Lung (tissue), 12 donors: ENCODE measurements around the gene PKHD1. TPM values are rescaled to one million over a fixed set of nuclear protein-coding genes. Genes with fewer than 3 reads are reported as not detected.

ENCODE experiments used
- ATAC-seq: fragments of 200-7000 bp; cut with Tn5 transposase; one replicate; pipeline ENCODE4 v1.9.1; 2020; ENCODE audit warnings: moderate number of reproducible peaks; ENCODE audit not compliant: insufficient read depth, low FRiP score
- DNase-seq, 3 donors: peaks; one replicate each; pipeline ENCODE4 v3.0.0-alpha.2; 2013 to 2017
- H3K27ac ChIP-seq, 2 donors: one replicate each; pipeline ENCODE4 v1.5.1; 2013; ENCODE audit warnings: mild to moderate bottlenecking in 2 of 2, moderate library complexity in 2 of 2, control low read depth in 1 of 2, inconsistent platforms in 1 of 2, low read depth in 1 of 2, low read length in 1 of 2
- H3K27me3 ChIP-seq, 3 donors: one replicate each; pipeline ENCODE4 v1.5.1; 2013; ENCODE audit warnings: low read length in 2 of 3; ENCODE audit not compliant: control insufficient read depth in 3 of 3, insufficient read depth in 3 of 3
- H3K36me3 ChIP-seq, 4 donors: one replicate each; pipeline ENCODE4 v1.5.1; 2013; ENCODE audit warnings: low read length in 4 of 4, mild to moderate bottlenecking in 1 of 4, moderate library complexity in 1 of 4; ENCODE audit not compliant: control insufficient read depth in 4 of 4, insufficient read depth in 4 of 4
- H3K4me1 ChIP-seq, 5 donors: one replicate each; pipeline ENCODE4 v1.5.1; 2013; ENCODE audit warnings: low read length in 5 of 5, mild to moderate bottlenecking in 2 of 5, moderate library complexity in 1 of 5; ENCODE audit not compliant: control insufficient read depth in 5 of 5, insufficient read depth in 5 of 5
- H3K4me3 ChIP-seq: one replicate; pipeline ENCODE4 v1.5.1; 2013; ENCODE audit warnings: mild to moderate bottlenecking, control low read depth, moderate library complexity
- H3K9ac ChIP-seq, 2 donors: one replicate each; pipeline ENCODE4 v1.5.1; 2013; ENCODE audit warnings: low read length in 2 of 2, control low read depth in 1 of 2; ENCODE audit not compliant: insufficient read depth in 1 of 2
- H3K9me3 ChIP-seq, 4 donors: one replicate each; pipeline ENCODE4 v1.5.1; 2013; ENCODE audit warnings: low read length in 3 of 4, mild to moderate bottlenecking in 1 of 4, moderate library complexity in 1 of 4; ENCODE audit not compliant: control insufficient read depth in 4 of 4, insufficient read depth in 3 of 4
- WGBS, 2 donors: extraction: QIAGEN DNeasy Blood & Tissue Kit; methylation state at CpG; one replicate each; pipeline ENCODE4 v1.1.7; 2013; 5-methylcytosine and 5-hydroxymethylcytosine counted together
- polyA plus RNA-seq, 2 donors: library from polyadenylated mRNA; stranded (reverse); fragments of 200-250 nt; gene quantifications; one replicate each; pipeline ENCODE4 v1.2.1, GENCODE V29; 2013
- total RNA-seq, 2 donors: library from RNA; depleted of rRNA in 1 of 2; stranded (reverse); fragments of >200 nt in 1 of 2; gene quantifications; one replicate each; pipeline ENCODE4 v1.2.1, GENCODE V29; 2014 to 2021
- TF ChIP-seq, protein P1 (sequence below): IDR thresholded peaks from 2 replicates; pipeline ENCODE4 v1.5.1; 2012; ENCODE audit warnings: mild to moderate bottlenecking; ENCODE audit errors: control extremely low read depth, extremely low read depth
- donor health status: control.
- donor health status: control.
- donor health status: Bipolar disorder and iron deficiency.
- donor health status: healthy.
- donor health status: DM: yes; HTN: yes; CAD: no.

The PKHD1 gene
- total and polyA plus RNA-seq, 4 donors: 0.01 to 6.1 (median 0.09) TPM

DNA sequence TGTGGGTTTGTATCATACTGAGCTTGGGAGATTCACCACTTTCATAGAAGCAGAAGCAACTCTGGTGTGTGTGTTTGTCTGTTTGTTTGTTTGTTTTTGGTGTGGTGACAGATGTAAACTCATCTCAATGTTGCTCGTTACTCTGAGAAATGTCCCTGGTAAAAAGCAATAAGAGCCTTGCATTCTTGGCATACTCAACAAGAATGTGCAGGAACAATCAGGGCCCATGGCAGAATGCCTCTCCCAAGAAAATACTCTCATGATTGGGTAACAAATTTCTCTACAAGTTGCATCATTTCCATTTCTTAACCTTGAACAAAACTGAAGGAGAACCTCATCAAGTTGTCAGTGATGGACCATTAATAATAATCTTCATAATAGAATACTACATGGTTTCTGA, 43.0 kb upstream of the PKHD1 start:
- DNase-seq: no peak
- no peak overlapping the region for H3K4me3 ChIP-seq
- WGBS, 2 donors: 43 to 87% methylated on average over 1 of the region's 1 CpG
- no peak overlapping the region for H3K27ac ChIP-seq
- no peaks in the 10 kb centered on the region for H3K4me1 ChIP-seq
- no peaks in the 10 kb centered on the region for H3K27me3 ChIP-seq
- TF ChIP-seq, protein P1, sequence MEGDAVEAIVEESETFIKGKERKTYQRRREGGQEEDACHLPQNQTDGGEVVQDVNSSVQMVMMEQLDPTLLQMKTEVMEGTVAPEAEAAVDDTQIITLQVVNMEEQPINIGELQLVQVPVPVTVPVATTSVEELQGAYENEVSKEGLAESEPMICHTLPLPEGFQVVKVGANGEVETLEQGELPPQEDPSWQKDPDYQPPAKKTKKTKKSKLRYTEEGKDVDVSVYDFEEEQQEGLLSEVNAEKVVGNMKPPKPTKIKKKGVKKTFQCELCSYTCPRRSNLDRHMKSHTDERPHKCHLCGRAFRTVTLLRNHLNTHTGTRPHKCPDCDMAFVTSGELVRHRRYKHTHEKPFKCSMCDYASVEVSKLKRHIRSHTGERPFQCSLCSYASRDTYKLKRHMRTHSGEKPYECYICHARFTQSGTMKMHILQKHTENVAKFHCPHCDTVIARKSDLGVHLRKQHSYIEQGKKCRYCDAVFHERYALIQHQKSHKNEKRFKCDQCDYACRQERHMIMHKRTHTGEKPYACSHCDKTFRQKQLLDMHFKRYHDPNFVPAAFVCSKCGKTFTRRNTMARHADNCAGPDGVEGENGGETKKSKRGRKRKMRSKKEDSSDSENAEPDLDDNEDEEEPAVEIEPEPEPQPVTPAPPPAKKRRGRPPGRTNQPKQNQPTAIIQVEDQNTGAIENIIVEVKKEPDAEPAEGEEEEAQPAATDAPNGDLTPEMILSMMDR: no peak
- no peak overlapping the region for H3K9ac ChIP-seq
- no peaks in the 10 kb centered on the region for H3K9me3 ChIP-seq
- ATAC-seq: no peak
- H3K36me3 ChIP-seq: no peaks in the 10 kb centered on the region

DNA sequence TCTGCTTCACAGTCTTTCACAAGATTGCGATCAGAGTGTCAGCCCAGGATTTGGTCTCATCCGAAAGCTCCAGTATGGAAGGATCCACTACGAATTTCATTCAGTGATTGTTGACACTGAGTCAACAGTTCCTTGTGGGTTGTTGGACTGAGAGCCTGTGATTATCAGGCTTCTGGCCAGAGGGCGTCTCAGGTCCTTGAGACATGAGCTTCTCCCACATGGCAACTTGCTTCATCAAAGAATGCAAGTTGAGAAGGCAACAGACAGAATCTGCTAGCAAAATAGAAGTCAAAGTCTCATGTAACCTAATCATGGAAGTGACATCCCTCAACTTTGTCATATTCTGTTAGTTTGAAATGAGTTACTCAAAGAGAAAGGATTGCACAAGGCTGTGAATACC, 40.5 kb upstream of the PKHD1 start:
- WGBS, 2 donors: 72 to 79% methylated on average over 4 of the region's 4 CpGs
- H3K27ac ChIP-seq: no peak overlapping the region
- H3K27me3 ChIP-seq: no peaks in the 10 kb centered on the region
- H3K4me3 ChIP-seq: no peak overlapping the region
- no peaks in the 10 kb centered on the region for H3K36me3 ChIP-seq
- no peak for DNase-seq
- no peak for ATAC-seq
- H3K9ac ChIP-seq: no peak overlapping the region
- no peaks in the 10 kb centered on the region for H3K4me1 ChIP-seq
- TF ChIP-seq, protein P1: no peak
- no peaks in the 10 kb centered on the region for H3K9me3 ChIP-seq

DNA sequence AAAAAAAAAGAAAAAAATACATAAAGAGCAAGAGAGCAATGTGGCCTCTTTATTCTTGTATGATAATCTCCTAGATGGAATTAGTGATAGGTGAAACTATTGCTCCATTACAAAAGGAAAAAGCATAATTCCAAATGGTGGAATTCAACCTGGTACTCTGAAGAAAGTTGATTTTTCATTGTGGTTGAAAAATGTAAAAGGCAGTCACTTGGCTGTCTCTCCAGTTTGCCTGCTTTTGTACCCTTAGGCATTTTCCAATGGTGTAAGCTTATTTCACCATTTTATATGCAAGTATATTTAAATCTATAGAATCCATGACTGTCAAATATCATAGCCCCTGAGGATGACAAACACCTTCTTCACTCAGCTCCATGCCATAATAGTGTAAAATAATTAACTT, 38.8 kb upstream of the PKHD1 start:
- no peaks in the 10 kb centered on the region for H3K4me1 ChIP-seq
- no peak overlapping the region for H3K27ac ChIP-seq
- TF ChIP-seq, protein P1: no peak
- H3K27me3 ChIP-seq: no peaks in the 10 kb centered on the region
- no peak overlapping the region for H3K4me3 ChIP-seq
- no peaks in the 10 kb centered on the region for H3K36me3 ChIP-seq
- no peak for DNase-seq
- H3K9me3 ChIP-seq: no peaks in the 10 kb centered on the region
- ATAC-seq: no peak
- H3K9ac ChIP-seq: no peak overlapping the region

- H3K27me3 ChIP-seq: no peaks in the 10 kb centered on the region
- peak in 1 of 3 donors; percentile 3 for DNase-seq
- H3K27ac ChIP-seq: no peak overlapping the region
- no peaks in the 10 kb centered on the region for H3K36me3 ChIP-seq
- H3K9me3 ChIP-seq: no peaks in the 10 kb centered on the region
- H3K4me1 ChIP-seq: no peaks in the 10 kb centered on the region
- TF ChIP-seq, protein P1: no peak
- ATAC-seq: no peak
- H3K4me3 ChIP-seq: no peak overlapping the region
- 40 to 55% methylated on average over 1 of the region's 1 CpG for WGBS, 2 donors
- H3K9ac ChIP-seq: no peak overlapping the region
Observed at GRCh38 chr6:52125572-52125971, 38.2 kb upstream of the PKHD1 start.
